SH-SY5Y (cell line): Measurements from ENCODE around the gene RAB42.

Experiments used
- GATA2 ChIP-seq: IDR thresholded peaks from 2 replicates; pipeline ENCODE4 v1.6.1; 2011; ENCODE audit warnings: mild to moderate bottlenecking, low read depth, low read length
- GATA3 ChIP-seq: IDR thresholded peaks from 2 replicates; pipeline ENCODE4 v1.6.1; 2011; ENCODE audit warnings: low read depth, mild to moderate bottlenecking, low read length, moderate library complexity

GRCh38 chr1:28613175-28613574 is 21.1 kb downstream of the RAB42 start:
- TF ChIP-seq GATA2 (no peak), GATA3 (no peak)
